Ascending aorta (tissue), 2 donors: Measurements from ENCODE around the gene PDIA3. TPM values are rescaled to one million over a fixed set of nuclear protein-coding genes. Genes with fewer than 3 reads are reported as not detected.
A peak's percentile ranks its signal among the peaks of the same experiment; 100 is the strongest.
"Not testable (repeated sequence)": the region's sequence is repeated elsewhere in the genome, so short reads cannot be mapped to it uniquely, and the experiment has no call there.

Experiments used
- DNase-seq, 2 donors: peaks; one replicate each; pipeline ENCODE4 v3.0.0-alpha.2; 2019; ENCODE audit warnings: low spot score in 2 of 2
- H3K27ac ChIP-seq, 2 donors: fragments of 200-600 bp; sonication (generic); one replicate each; pipeline ENCODE4 v1.5.1; 2016 to 2017; ENCODE audit warnings: mild to moderate bottlenecking in 1 of 2
- H3K27me3 ChIP-seq: fragments of 200-600 bp; sonication (generic); one replicate; pipeline ENCODE4 v1.5.1; 2017
- H3K36me3 ChIP-seq, 2 donors: fragments of 200-600 bp; sonication (generic); one replicate each; pipeline ENCODE4 v1.5.1; 2016
- H3K4me1 ChIP-seq, 2 donors: fragments of 200-600 bp; sonication (generic); one replicate each; pipeline ENCODE4 v1.5.1; 2016 to 2017; ENCODE audit warnings: mild to moderate bottlenecking in 1 of 2
- H3K4me3 ChIP-seq, 2 donors: fragments of 200-600 bp; sonication (generic); one replicate each; pipeline ENCODE4 v1.5.1; 2016 to 2017; ENCODE audit warnings: mild to moderate bottlenecking in 1 of 2
- H3K9me3 ChIP-seq, 2 donors: fragments of 200-600 bp; sonication (generic); one replicate each; pipeline ENCODE4 v1.5.1; 2016
- intact Hi-C: fragments of 100-400 bp; cut with DNase I; formaldehyde crosslinking; loops from one replicate; pipeline ENCODE4 v1.15.1; 2023
- total RNA-seq: library from RNA; depleted of rRNA; stranded (reverse); fragments of >200 nt; gene quantifications from one replicate; pipeline ENCODE4 v1.1.0, GENCODE V29; 2016
- TF ChIP-seq, protein P1 (sequence below), 3 experiments: fragments of 200-600 bp in 2 of 3; fragments of 450-650 bp in 1 of 3; sonication (generic) in 2 of 3; IDR thresholded peaks; one replicate each; pipeline ENCODE4 v1.5.1; 2016 to 2019; ENCODE audit warnings: antibody characterized with exemption in 3 of 3, mild to moderate bottlenecking in 1 of 3, moderate library complexity in 1 of 3

Gene PDIA3
- total RNA-seq, 1 donor from 2014 or later = 89.1 TPM

DNA sequence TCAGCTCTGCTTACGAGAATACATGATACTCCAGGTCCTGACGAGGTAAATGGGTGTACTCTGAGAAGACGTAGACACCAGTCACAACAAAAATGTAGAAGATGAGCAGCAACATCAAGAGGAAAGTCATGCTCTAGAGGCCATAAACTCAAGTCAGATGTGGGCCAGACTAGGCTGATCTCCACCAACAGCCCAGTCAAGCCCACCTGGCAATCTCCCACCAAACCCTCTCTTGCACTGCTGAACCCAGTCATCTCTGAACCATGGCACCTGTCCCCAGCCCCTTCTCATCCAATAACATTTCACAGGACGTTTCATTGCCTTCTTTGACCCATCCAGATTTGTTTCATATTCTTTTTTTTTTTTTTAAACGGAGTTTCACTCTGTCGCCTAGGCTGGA is 10.8 kb upstream of the PDIA3 start:
- no peak overlapping the region for H3K4me3 ChIP-seq
- no peak overlapping the region for H3K27ac ChIP-seq
- DNase-seq = no peak
- intact Hi-C loops = no loop called here
- H3K36me3 ChIP-seq = no peaks in the 10 kb centered on the region
- no peaks in the 10 kb centered on the region for H3K4me1 ChIP-seq
- no peaks in the 10 kb centered on the region for H3K9me3 ChIP-seq
- H3K27me3 ChIP-seq = no peaks in the 10 kb centered on the region
- TF ChIP-seq, protein P1, sequence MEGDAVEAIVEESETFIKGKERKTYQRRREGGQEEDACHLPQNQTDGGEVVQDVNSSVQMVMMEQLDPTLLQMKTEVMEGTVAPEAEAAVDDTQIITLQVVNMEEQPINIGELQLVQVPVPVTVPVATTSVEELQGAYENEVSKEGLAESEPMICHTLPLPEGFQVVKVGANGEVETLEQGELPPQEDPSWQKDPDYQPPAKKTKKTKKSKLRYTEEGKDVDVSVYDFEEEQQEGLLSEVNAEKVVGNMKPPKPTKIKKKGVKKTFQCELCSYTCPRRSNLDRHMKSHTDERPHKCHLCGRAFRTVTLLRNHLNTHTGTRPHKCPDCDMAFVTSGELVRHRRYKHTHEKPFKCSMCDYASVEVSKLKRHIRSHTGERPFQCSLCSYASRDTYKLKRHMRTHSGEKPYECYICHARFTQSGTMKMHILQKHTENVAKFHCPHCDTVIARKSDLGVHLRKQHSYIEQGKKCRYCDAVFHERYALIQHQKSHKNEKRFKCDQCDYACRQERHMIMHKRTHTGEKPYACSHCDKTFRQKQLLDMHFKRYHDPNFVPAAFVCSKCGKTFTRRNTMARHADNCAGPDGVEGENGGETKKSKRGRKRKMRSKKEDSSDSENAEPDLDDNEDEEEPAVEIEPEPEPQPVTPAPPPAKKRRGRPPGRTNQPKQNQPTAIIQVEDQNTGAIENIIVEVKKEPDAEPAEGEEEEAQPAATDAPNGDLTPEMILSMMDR (IDR thresholded peaks at IDR 0.05) = no peak

DNA sequence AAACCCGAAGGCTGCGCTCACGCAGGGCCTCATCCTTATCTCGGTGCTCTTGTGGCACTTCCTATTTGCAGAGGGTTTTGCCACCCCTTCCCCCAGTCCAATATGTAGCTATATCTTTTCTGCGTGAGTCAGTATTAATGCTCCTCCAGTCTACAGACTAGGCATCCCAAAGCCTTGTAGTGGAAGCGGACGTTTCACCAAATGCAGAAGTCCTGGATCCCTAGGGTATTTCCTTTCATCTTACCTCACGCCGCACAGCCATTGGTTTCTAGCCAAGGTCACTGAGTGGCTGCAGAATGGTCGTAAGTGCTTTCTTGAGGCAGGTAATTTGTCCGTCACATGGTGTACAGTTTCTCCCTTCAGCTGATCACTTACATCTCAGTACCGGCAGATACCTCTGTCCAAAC is 668 bp downstream of the PDIA3 start:
- H3K9me3 ChIP-seq, DNase-seq, H3K27me3 ChIP-seq, H3K36me3 ChIP-seq: not testable (repeated sequence)
- Histone ChIP-seq H3K4me1 (peaks cover 3 to 14% of the 10 kb centered on the region in 2 donors), H3K27ac (peak overlapping the region; percentile 95 to 99), H3K4me3 (peak overlapping the region; percentile 85 to 88)
- intact Hi-C loops = loop anchor here (1.0 kb wide), 1 partner anchor 45 kb away; the partner anchor contains the start of gene SERF2

- H3K27me3 ChIP-seq = no peaks in the 10 kb centered on the region
- H3K9me3 ChIP-seq = no peaks in the 10 kb centered on the region
- intact Hi-C loops = no loop called here
- peaks cover 3 to 14% of the 10 kb centered on the region in 2 donors for H3K4me1 ChIP-seq
- peaks cover 0 to 9% of the 10 kb centered on the region in 2 donors for H3K36me3 ChIP-seq
- TF ChIP-seq, protein P1 (IDR thresholded peaks at IDR 0.05) = no peak
- H3K4me3 ChIP-seq = peak overlapping the region in 1 of 2 donors; percentile 85
- H3K27ac ChIP-seq = no peak overlapping the region
- DNase-seq = no peak
Measured at GRCh38 chr15:43748376-43748775, 2.1 kb downstream of the PDIA3 start.

DNA sequence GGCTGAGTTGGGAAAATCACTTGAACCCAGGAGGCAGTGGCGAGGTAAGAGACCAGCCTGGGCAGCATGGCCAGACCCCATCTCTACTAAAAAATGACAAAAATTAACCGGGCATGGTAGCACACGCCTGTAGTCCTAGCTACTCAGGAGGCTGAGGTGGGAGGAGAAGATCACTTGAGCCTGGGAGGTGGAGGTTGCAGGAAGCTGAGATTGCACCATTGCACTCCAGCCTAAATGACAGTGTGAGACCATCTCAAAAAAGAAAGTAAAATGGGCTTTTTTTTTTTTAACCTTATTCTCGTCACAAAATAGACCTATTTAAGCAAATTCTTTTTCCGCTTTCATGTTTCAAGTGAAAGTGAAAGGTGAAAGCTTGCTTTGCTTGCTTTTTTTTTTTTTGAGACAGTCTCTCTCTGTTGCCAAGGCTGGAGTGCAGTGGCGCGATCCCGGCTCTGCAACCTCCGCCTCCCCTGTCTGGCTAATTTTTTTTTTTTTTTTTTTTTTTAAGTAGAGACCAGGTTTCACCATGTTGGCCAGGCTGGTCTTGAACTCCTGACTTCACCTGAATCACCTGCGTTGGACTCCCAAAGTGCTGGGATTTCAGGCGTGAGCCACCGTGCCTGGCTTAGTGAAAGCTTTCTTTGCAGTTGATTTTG is 3.6 kb downstream of the PDIA3 start:
- DNase-seq = no peak
- TF ChIP-seq, protein P1 (IDR thresholded peaks at IDR 0.05) = no peak
- peaks cover 10 to 21% of the 10 kb centered on the region in 2 donors for H3K36me3 ChIP-seq
- no peaks in the 10 kb centered on the region for H3K9me3 ChIP-seq
- intact Hi-C loops = no loop called here
- H3K4me3 ChIP-seq = peak overlapping the region in 1 of 2 donors; percentile 0
- H3K27ac ChIP-seq = no peak overlapping the region
- H3K27me3 ChIP-seq = no peaks in the 10 kb centered on the region
- H3K4me1 ChIP-seq = peaks cover 3 to 14% of the 10 kb centered on the region in 2 donors

- intact Hi-C loops = no loop called here
- Histone ChIP-seq H3K4me3 (no peak overlapping the region), H3K27me3 (no peaks in the 10 kb centered on the region), H3K27ac (no peak overlapping the region), H3K36me3 (peaks cover 23 to 40% of the 10 kb centered on the region in 2 donors), H3K4me1 (peaks cover 3 to 14% of the 10 kb centered on the region in 2 donors), H3K9me3 (no peaks in the 10 kb centered on the region)
- TF ChIP-seq, protein P1 (IDR thresholded peaks at IDR 0.05) = no peak
- DNase-seq = no peak
Measured at GRCh38 chr15:43751885-43752284, 5.6 kb downstream of the PDIA3 start.

- H3K4me1 ChIP-seq = no peaks in the 10 kb centered on the region
- no peak overlapping the region for H3K4me3 ChIP-seq
- H3K27me3 ChIP-seq = no peaks in the 10 kb centered on the region
- TF ChIP-seq, protein P1 (IDR thresholded peaks at IDR 0.05) = no peak
- intact Hi-C loops = no loop called here
- DNase-seq = no peak
- no peaks in the 10 kb centered on the region for H3K9me3 ChIP-seq
- no peak overlapping the region for H3K27ac ChIP-seq
- peaks cover 92 to 96% of the 10 kb centered on the region in 2 donors for H3K36me3 ChIP-seq
Measured at GRCh38 chr15:43762824-43763223, 16.6 kb downstream of the PDIA3 start.
